GM12891 (cell line): ENCODE results near the gene IL18RAP.

Experiments
- POLR2A ChIP-seq: IDR thresholded peaks from 2 replicates; pipeline ENCODE4 v1.6.1; 2011; ENCODE audit warnings: low read depth, low read length, control low read depth
- POLR2AphosphoS5 ChIP-seq: IDR thresholded peaks from 2 replicates; pipeline ENCODE4 v1.6.1; 2011; ENCODE audit warnings: low read depth, low read length, control low read depth
- SPI1 ChIP-seq: IDR thresholded peaks from 2 replicates; pipeline ENCODE4 v1.6.1; 2011; ENCODE audit warnings: low read depth, low read length, control low read depth
- TAF1 ChIP-seq: IDR thresholded peaks from 2 replicates; pipeline ENCODE4 v1.6.1; 2011; ENCODE audit warnings: low read depth, low read length, control low read depth

DNA sequence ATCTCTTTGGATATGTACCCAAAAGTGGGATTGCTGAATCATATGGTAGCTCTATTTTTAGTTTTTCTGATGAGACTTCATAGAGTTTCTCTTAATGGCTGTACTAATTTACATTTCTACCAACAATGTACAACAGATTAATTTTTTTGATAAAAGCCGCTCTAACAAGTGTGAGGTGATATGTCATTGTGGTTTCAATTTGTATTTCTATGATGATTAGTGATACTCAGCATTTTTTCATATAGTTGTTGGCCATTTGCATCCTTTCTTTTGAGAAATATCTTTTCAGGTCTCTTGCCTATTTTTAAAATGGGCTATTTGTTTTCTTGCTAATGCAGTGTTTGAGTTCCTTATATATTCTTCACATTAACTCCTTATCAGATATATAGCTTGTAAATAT lies 4.3 kb downstream of the IL18RAP start:
- TF ChIP-seq POLR2A (no peak), POLR2AphosphoS5 (no peak), TAF1 (no peak), SPI1 (no peak)
